Smooth muscle cell of the brain vasculature (primary cell): Measurements from ENCODE around the gene KLF13.
A peak's percentile ranks its signal among the peaks of the same experiment; 100 is the strongest.

ENCODE experiments used
- DNase-seq: peaks from one replicate; pipeline ENCODE4 v3.0.0-alpha.2; 2012; ENCODE audit warnings: low read depth, low spot score

KLF13 gene

DNA sequence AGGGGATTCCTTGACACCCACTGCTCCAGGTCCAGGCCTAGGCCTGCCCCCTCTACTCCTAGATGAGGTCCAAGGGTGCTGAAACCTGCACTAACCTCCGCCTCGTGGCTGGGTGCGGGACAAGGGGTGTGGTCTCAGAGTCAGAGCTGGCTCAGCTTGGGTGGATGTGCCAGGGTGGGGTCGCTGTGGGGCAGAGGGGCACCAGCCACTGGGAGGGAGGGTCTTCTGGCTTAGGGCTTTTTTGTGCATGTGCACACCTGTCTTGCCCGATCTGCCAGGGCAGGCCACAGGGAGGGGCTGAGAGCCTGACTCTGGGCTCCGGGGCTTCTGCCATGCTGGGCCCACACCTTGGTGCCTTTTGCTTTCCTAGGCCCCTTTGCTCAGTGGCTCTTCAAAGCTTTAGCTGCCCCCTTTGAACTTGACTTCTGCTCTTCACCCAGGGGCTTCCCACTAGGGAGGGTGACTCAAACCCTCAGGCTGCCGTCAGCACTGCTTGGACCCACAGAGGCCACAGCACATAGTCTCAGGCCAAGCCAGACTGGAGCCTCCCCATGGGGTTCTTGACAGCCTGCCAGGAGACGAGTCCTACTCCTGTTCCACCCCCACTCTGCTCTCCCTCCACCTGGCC is 73.0 kb downstream of the KLF13 start:
- DNase-seq = peak; percentile 41

GRCh38 chr15:31400222-31400927 is 73.7 kb downstream of the KLF13 start:
- DNase-seq = no peak

DNA sequence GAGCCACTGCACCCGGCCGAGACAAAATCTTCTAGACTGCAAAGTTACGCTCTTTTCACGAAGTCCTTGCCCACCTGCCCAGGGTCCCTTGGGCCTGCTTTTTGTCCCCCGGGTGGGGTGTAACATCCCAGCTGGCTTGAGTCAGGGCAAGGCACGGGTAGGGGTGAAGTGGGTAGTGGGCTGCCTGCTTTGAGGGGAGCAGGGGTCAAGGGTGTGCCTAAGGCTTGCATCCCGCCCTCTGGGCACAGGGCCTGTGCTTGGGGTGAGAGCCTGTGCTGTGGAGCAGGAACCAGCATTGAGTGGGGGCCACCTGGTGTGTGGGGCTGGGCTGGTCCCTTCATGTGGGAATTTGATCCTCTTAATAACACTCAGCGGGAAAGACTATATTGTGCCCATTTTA is 74.6 kb downstream of the KLF13 start:
- DNase-seq = no peak

- DNase-seq = no peak
Observed at GRCh38 chr15:31402003-31402402, 75.4 kb downstream of the KLF13 start.

GRCh38 chr15:31402511-31403056 is 75.9 kb downstream of the KLF13 start:
- no peak for DNase-seq

DNA sequence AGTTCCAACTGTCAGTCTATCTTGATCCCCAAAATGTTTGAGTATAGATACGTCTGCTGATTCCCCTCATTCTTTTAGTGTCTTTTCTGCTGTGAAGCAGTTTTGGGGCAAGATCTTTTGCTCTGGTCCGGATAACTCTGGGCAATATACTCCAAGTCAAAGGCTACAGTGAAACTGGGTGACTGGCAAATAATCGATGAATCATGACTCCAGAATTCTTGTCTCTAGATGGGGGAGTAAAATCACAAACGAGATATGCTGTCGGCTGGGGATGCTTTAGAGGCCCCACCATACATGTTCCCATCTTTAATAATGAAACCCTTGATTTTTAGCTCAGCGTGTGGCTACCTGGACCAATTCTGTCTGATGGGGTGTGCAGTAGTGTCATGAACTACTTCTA is 76.5 kb downstream of the KLF13 start:
- no peak for DNase-seq

- no peak for DNase-seq
Observed at GRCh38 chr15:31403606-31404005, 77.0 kb downstream of the KLF13 start.

- no peak for DNase-seq
Observed at GRCh38 chr15:31404345-31404744, 77.7 kb downstream of the KLF13 start.

DNA sequence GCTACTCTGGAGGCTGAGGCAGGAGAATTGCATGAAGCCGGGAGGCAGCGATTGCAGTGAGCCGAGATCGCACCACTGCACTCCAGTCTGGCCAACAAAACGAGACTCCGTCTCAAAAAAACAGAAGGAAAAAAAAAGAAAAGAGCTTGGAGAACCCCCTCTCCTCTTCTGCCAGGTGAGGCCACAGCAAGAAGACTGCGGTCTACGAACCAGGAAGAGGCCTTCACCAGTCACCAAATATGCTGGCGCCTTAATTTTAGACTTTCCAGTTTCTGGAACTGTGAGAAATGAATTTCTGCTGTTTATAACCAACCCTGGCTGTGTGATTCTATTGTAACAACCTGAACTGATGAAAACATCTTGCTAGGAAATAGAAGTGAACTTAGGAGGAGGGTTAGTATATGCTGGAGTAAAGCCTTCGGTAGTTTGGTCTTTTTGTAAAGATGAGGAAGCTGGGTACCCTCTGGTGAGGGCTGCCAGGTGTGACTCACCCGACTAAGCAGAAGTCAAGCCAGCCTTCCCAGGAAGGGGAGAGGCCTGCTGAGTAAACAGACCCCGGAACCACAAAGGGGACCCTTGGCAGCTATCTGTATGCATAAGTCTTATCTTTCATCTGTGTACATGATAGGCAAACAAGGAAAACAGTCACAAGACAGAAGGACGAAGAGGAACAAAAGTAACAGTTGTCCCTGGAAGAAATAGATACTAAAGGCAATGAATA is 78.7 kb downstream of the KLF13 start:
- no peak for DNase-seq

DNA sequence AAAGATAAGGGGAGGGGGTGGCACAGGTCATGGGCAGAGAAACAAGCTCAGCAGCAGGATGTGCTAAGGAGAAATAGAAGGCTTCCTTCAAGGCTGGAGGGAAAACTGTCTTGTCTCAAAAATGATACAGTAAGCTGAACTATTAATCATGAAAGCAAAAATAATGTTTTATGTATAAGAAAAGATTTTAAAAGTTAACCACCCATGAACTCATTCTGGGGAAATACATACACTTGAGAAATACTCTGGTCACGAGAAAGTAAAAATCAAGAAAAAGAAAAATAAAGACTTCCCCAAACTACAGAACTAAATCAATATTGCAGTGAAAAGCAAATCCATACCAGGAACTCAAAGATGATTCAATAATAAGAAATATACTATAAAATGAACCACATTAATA is 80.7 kb downstream of the KLF13 start:
- no peak for DNase-seq

DNA sequence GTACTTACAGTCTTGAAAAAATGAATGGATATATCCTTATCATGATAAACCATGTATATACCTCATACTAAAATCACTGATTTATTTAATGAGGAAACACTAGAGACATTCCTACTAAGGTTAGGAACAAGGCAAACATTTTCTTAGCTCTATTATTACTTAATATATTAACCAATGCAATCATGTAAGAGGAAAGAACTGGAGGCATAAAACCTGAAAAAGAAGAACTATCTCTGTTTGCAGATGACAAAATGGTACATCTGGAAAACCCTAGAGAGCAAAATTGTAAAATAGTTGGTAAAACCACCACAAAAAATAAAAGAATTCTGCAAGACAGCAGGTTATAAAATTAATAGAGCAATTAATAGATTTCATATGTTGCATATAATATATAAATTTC is 81.2 kb downstream of the KLF13 start:
- no peak for DNase-seq

DNA sequence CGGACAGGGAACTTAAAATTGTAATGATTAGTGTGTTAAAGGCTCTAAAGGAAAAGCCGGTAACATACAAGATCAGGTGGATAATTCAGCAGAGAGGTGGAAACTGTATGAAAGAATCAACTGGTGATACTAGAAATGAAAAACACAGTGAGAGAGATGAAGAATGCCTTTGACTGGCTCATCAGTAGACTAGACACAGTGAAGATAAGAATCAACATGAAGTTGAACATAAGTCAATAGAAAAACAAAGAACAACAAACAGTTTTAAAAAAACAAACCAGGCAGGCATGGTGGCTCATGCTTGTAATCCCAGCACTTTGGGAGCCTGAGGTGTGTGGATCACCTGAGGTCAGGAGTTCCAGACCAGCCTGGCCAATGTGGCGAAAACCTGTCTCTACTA is 82.1 kb downstream of the KLF13 start:
- DNase-seq = no peak

DNA sequence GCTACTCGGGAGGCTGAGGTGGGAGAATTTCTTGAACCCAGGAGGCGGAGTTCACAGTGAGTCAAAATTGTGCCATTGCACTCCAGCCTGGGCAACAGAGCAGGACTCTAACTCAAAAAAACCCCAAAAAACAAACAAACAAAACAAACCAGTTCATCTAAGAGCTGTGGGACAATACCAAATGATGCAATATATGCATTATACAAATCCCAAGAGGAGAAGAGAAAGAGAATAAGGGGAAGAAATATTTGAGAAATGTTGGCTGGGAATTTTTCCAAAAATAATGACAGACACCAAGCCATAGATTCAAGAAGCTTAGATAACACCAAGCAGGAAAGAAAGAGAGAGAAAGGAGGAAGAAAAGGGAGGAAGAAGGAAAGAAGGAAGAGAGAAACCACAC is 82.5 kb downstream of the KLF13 start:
- no peak for DNase-seq

- DNase-seq = no peak
Observed at GRCh38 chr15:31412824-31413223, 86.2 kb downstream of the KLF13 start.

GRCh38 chr15:31415201-31415600 is 88.6 kb downstream of the KLF13 start:
- no peak for DNase-seq

DNA sequence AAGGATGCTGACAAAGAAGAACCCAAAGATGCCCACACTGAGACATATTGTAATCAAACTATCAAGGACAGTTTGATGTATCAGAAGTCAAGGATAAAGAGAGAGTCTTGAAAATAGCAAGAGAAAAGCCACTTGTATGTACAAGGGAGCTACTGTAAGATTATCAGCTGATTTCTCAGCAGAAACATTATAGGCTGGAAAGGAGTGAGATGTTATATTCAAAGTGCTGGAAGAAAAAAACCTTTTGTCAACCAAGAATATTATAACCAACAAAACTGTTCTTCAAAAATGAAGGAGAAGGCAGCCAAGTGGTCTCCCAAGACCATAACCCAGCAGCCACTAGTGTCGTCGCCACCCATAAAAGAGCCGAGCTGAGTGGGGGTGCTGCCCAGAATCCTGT is 93.2 kb downstream of the KLF13 start:
- no peak for DNase-seq

DNA sequence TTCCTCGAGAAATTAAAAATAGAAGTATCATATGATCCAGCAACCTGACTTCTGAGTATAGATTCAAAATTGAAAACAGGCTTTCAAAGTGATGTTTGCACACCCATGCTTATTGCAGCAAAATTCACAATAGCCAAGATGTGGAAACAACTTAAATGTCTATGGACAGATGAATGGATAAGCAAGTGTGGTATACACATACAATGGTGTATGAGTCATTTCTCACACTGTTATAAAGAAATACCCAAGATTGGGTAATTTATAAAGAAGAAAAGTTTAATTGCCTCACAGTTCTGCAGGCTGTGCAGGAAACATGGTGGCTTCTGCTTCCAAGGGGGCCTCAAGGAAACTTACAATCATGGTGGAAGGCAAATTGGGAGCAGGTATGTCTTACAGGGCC is 100.8 kb downstream of the KLF13 start:
- DNase-seq = no peak
